ENCODE measurements around the gene ATP5PD. TPM values are rescaled to one million over a fixed set of nuclear protein-coding genes. Genes with fewer than 3 reads are reported as not detected.
A peak's percentile ranks its signal among the peaks of the same experiment; 100 is the strongest.

Gene ATP5PD
- total and polyA plus RNA-seq, 2 of the 13 experiments (the other 11 are each of a cell fraction or from before 2014, with no cell fraction given), result 158 to 428 TPM

DNA sequence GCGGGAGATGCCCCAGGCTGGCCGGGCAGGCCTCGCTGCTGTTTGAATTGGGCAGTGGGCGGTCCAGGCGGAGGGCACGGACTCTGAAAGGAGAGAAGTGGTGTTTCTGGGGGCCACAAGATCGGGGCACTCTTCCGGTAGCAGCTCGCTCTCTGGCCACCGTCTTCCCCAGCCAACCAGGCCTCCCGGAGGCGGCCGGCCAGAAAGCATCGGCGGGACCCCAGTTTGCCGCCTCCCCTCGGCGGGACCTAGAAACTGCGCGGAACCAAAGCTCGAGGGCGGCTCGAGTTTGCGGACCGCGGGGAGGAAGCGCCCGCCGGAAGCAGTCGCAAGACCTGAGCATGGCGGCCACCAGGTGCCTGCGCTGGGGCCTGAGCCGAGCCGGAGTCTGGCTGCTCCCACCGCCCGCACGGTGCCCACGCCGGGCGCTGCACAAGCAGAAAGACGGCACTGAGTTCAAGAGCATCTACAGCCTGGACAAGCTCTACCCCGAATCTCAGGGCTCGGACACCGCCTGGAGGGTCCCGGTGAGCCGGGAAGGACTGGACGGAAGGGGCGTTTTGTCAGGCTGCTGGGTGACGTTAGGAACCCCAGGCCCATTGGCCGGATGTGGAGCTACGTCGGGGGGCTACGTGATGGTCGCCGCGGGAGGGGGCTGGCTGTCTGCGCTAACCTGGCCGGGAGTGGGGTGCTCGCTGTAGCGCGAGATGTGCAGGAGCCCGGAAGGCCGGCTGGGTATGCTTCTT is 34.2 kb downstream of the ATP5PD start, which contains the start of gene MRPL58 (continued):
- TF ChIP-seq PRDM15 (CRISPR knock-in tag; IDR thresholded peaks at IDR 0.05), result peak; percentile 68; the same call in 1 of the 2 replicates
- peak; percentile 59; the same call in 1 of the 2 replicates for TF ChIP-seq MIER3 (CRISPR knock-in tag; IDR thresholded peaks at IDR 0.05; ENCODE audit: borderline replicate concordance)
- TF ChIP-seq, protein P1, sequence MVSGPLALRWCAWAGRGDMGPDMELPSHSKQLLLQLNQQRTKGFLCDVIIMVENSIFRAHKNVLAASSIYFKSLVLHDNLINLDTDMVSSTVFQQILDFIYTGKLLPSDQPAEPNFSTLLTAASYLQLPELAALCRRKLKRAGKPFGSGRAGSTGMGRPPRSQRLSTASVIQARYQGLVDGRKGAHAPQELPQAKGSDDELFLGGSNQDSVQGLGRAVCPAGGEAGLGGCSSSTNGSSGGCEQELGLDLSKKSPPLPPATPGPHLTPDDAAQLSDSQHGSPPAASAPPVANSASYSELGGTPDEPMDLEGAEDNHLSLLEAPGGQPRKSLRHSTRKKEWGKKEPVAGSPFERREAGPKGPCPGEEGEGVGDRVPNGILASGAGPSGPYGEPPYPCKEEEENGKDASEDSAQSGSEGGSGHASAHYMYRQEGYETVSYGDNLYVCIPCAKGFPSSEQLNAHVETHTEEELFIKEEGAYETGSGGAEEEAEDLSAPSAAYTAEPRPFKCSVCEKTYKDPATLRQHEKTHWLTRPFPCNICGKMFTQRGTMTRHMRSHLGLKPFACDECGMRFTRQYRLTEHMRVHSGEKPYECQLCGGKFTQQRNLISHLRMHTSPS (CRISPR knock-in tag; IDR thresholded peaks at IDR 0.05; ENCODE audit: low read depth), result peak; percentile 73
- TF ChIP-seq ZNF564 (CRISPR knock-in tag; IDR thresholded peaks at IDR 0.05), result no peak; the same call in 1 of the 2 replicates
- peak; percentile 98 for TF ChIP-seq ZBTB7B (CRISPR knock-in tag; IDR thresholded peaks at IDR 0.05)
- no peak for TF ChIP-seq TRAFD1 (CRISPR knock-in tag; IDR thresholded peaks at IDR 0.05; ENCODE audit: borderline replicate concordance)
- peak; percentile 96 for TF ChIP-seq ZNF747 (CRISPR knock-in tag; IDR thresholded peaks at IDR 0.05; ENCODE audit: borderline replicate concordance)
- TF ChIP-seq ZNF577 (CRISPR knock-in tag; IDR thresholded peaks at IDR 0.05; ENCODE audit: borderline replicate concordance, low read depth), result no peak
- peak; percentile 97 for TF ChIP-seq THAP7 (CRISPR knock-in tag; IDR thresholded peaks at IDR 0.05)
- TF ChIP-seq, protein P2, sequence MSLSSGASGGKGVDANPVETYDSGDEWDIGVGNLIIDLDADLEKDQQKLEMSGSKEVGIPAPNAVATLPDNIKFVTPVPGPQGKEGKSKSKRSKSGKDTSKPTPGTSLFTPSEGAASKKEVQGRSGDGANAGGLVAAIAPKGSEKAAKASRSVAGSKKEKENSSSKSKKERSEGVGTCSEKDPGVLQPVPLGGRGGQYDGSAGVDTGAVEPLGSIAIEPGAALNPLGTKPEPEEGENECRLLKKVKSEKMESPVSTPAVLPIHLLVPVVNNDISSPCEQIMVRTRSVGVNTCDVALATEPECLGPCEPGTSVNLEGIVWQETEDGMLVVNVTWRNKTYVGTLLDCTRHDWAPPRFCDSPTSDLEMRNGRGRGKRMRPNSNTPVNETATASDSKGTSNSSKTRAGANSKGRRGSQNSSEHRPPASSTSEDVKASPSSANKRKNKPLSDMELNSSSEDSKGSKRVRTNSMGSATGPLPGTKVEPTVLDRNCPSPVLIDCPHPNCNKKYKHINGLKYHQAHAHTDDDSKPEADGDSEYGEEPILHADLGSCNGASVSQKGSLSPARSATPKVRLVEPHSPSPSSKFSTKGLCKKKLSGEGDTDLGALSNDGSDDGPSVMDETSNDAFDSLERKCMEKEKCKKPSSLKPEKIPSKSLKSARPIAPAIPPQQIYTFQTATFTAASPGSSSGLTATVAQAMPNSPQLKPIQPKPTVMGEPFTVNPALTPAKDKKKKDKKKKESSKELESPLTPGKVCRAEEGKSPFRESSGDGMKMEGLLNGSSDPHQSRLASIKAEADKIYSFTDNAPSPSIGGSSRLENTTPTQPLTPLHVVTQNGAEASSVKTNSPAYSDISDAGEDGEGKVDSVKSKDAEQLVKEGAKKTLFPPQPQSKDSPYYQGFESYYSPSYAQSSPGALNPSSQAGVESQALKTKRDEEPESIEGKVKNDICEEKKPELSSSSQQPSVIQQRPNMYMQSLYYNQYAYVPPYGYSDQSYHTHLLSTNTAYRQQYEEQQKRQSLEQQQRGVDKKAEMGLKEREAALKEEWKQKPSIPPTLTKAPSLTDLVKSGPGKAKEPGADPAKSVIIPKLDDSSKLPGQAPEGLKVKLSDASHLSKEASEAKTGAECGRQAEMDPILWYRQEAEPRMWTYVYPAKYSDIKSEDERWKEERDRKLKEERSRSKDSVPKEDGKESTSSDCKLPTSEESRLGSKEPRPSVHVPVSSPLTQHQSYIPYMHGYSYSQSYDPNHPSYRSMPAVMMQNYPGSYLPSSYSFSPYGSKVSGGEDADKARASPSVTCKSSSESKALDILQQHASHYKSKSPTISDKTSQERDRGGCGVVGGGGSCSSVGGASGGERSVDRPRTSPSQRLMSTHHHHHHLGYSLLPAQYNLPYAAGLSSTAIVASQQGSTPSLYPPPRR (CRISPR knock-in tag; IDR thresholded peaks at IDR 0.05; ENCODE audit: borderline replicate concordance), result peak; percentile 85
- TF ChIP-seq SMARCC2 (IDR thresholded peaks at IDR 0.05), result no peak
- TF ChIP-seq ATF1 (CRISPR knock-in tag; IDR thresholded peaks at IDR 0.05), result peak; percentile 83
- TF ChIP-seq ZFAT (CRISPR knock-in tag; conservative IDR thresholded peaks at IDR 0.05), result no peak; the same call in 1 of the 2 replicates
- TF ChIP-seq REPIN1 (CRISPR knock-in tag; IDR thresholded peaks at IDR 0.05; ENCODE audit: borderline replicate concordance, low read depth), result peak; percentile 96
- TF ChIP-seq ZNF230 (CRISPR knock-in tag; IDR thresholded peaks at IDR 0.05), result peak; percentile 96
